NT2/D1 (cell line): ENCODE measurements around the gene EEF1E1.
A peak's percentile ranks its signal among the peaks of the same experiment; 100 is the strongest.

Source experiments
- DNase-seq: peaks from one replicate; pipeline ENCODE4 v3.0.0-alpha.2; 2011; ENCODE audit warnings: low read depth, low spot score
- H3K27me3 ChIP-seq: 2 replicates; pipeline ENCODE4 v1.6.0; 2011; ENCODE audit warnings: mild to moderate bottlenecking; ENCODE audit not compliant: insufficient read length, insufficient read depth
- H3K36me3 ChIP-seq: 2 replicates; pipeline ENCODE4 v1.6.1; 2011; ENCODE audit warnings: mild to moderate bottlenecking, low read length, mixed read lengths; ENCODE audit not compliant: insufficient read depth, insufficient read length
- H3K4me1 ChIP-seq: 2 replicates; pipeline ENCODE4 v1.5.1; 2011; ENCODE audit not compliant: insufficient read depth, insufficient read length
- H3K4me3 ChIP-seq: 2 replicates; pipeline ENCODE4 v1.5.1; 2011; ENCODE audit warnings: low read depth; ENCODE audit not compliant: insufficient read length
- H3K9ac ChIP-seq: 2 replicates; pipeline ENCODE4 v1.6.0; 2011; ENCODE audit warnings: low read depth; ENCODE audit not compliant: insufficient read length
- H3K9me3 ChIP-seq: 2 replicates; pipeline ENCODE4 v1.5.1; 2011; ENCODE audit warnings: mild to moderate bottlenecking, low read length; ENCODE audit not compliant: insufficient read depth
- SUZ12 ChIP-seq: IDR thresholded peaks from 2 replicates; pipeline ENCODE4 v1.6.1; 2011; ENCODE audit not compliant: insufficient read length, insufficient read depth; ENCODE audit errors: extremely low read depth
- YY1 ChIP-seq: IDR thresholded peaks from 2 replicates; pipeline ENCODE4 v1.6.1; 2011; ENCODE audit not compliant: insufficient read length, insufficient read depth
- ZNF274 ChIP-seq: IDR thresholded peaks from 2 replicates; pipeline ENCODE4 v1.6.1; 2011; ENCODE audit warnings: mild to moderate bottlenecking, low read depth, low read length

EEF1E1 gene

GRCh38 chr6:8102122-8102958, at the start of gene EEF1E1:
Gene EEF1E1 (minus strand): TSS chr6:8102548. CDS start chr6:8102521, 27 bp downstream.
- DNase-seq, result peak; percentile 85
- Histone ChIP-seq H3K9ac (peak within 1 kb of the TSS; percentile 93), H3K27me3 (no peaks in the 10 kb centered on the region), H3K4me3 (peak within 1 kb of the TSS; percentile 88), H3K4me1 (no peaks in the 10 kb centered on the region), H3K36me3 (peaks cover 28% of the 10 kb centered on the region), H3K9me3 (no peaks in the 10 kb centered on the region)
- peak; percentile 55 for TF ChIP-seq YY1
- no peak for TF ChIP-seq ZNF274

- DNase-seq, result no peak
- Histone ChIP-seq H3K9me3 (no peaks in the 10 kb centered on the region), H3K36me3 (no peaks in the 10 kb centered on the region), H3K4me3 (no peak overlapping the region), H3K9ac (no peak overlapping the region), H3K4me1 (no peaks in the 10 kb centered on the region), H3K27me3 (no peaks in the 10 kb centered on the region)
- TF ChIP-seq YY1 (no peak), SUZ12 (no peak), ZNF274 (no peak)
Observed at GRCh38 chr6:8149350-8149749, 47.0 kb upstream of the EEF1E1 start.

GRCh38 chr6:8143945-8144344, 41.6 kb upstream of the EEF1E1 start:
- Histone ChIP-seq H3K9me3 (no peaks in the 10 kb centered on the region), H3K27me3 (no peaks in the 10 kb centered on the region), H3K9ac (no peak overlapping the region), H3K36me3 (no peaks in the 10 kb centered on the region), H3K4me1 (no peaks in the 10 kb centered on the region), H3K4me3 (no peak overlapping the region)
- TF ChIP-seq SUZ12 (no peak), YY1 (no peak), ZNF274 (no peak)
- no peak for DNase-seq

- no peak for DNase-seq
- Histone ChIP-seq H3K4me3 (no peak overlapping the region), H3K4me1 (no peaks in the 10 kb centered on the region), H3K36me3 (no peaks in the 10 kb centered on the region), H3K9ac (no peak overlapping the region), H3K27me3 (no peaks in the 10 kb centered on the region), H3K9me3 (no peaks in the 10 kb centered on the region)
- TF ChIP-seq SUZ12 (no peak), YY1 (no peak), ZNF274 (no peak)
Observed at GRCh38 chr6:8139451-8139850, 37.1 kb upstream of the EEF1E1 start.

GRCh38 chr6:8137529-8137939, 35.2 kb upstream of the EEF1E1 start:
- DNase-seq, result no peak
- Histone ChIP-seq H3K4me1 (no peaks in the 10 kb centered on the region), H3K9ac (no peak overlapping the region), H3K36me3 (no peaks in the 10 kb centered on the region), H3K27me3 (no peaks in the 10 kb centered on the region), H3K9me3 (no peaks in the 10 kb centered on the region), H3K4me3 (no peak overlapping the region)
- TF ChIP-seq YY1 (no peak), SUZ12 (no peak)

- no peak for DNase-seq
- Histone ChIP-seq H3K9me3 (no peaks in the 10 kb centered on the region), H3K36me3 (no peaks in the 10 kb centered on the region), H3K4me1 (no peaks in the 10 kb centered on the region), H3K9ac (no peak overlapping the region), H3K27me3 (no peaks in the 10 kb centered on the region), H3K4me3 (no peak overlapping the region)
- TF ChIP-seq YY1 (no peak), ZNF274 (no peak), SUZ12 (no peak)
Observed at GRCh38 chr6:8135276-8135675, 32.9 kb upstream of the EEF1E1 start.

GRCh38 chr6:8132130-8132529, 29.8 kb upstream of the EEF1E1 start:
- no peaks in the 10 kb centered on the region for H3K27me3 ChIP-seq
- TF ChIP-seq SUZ12, result no peak
- no peak for TF ChIP-seq YY1
- TF ChIP-seq ZNF274, result no peak
- H3K36me3 ChIP-seq, result no peaks in the 10 kb centered on the region
- H3K4me3 ChIP-seq, result no peak overlapping the region
- no peaks in the 10 kb centered on the region for H3K4me1 ChIP-seq
- DNase-seq, result no peak
- no peak overlapping the region for H3K9ac ChIP-seq
- no peaks in the 10 kb centered on the region for H3K9me3 ChIP-seq
